Endometrial microvascular endothelial cells (primary cell): Measurements from ENCODE around the gene HOXB9. TPM values are rescaled to one million over a fixed set of nuclear protein-coding genes. Genes with fewer than 3 reads are reported as not detected.

ENCODE experiments used
- in situ Hi-C: cut with HindIII; loops from 2 replicates; pipeline ENCODE4 v1.10.0; 2017; ENCODE audit warnings: low sequenced_read_pairs, low pct_unique_long_range_greater_than_20kb; ENCODE audit errors: inconsistent ontology term
- total RNA-seq: library from RNA; depleted of rRNA; stranded (reverse); fragments of >200 nt; gene quantifications from one replicate; pipeline ENCODE4 v1.2.3, GENCODE V29; 2015; ENCODE audit errors: inconsistent ontology term

The HOXB9 gene
- total RNA-seq, 1 donor from 2014 or later, result 6.8 TPM

DNA sequence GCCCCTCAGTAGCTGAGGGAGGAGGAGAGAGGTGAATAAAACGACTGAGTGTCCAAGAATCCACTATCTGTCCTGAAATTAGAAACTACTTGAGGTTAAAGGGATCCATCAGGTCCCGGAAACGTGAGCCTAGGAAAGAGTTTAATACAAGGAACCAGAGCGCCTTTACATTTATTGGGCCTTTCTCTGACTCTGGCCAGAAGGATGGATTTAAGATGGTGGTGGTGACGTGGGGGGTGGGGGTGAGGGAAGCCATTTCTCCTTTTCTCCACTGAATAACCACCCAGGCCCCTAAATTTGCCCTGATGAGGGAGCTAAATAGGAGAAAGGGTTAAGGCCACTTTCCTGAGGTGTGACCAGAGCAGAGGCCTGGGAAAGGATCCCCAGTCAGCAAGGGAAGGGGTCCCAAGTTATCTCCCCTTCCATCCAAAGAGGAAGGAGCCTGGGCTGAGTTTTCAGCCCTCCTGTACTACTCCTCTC is 1.0 kb upstream of the HOXB9 start:
- in situ Hi-C loops, result no loop called here

DNA sequence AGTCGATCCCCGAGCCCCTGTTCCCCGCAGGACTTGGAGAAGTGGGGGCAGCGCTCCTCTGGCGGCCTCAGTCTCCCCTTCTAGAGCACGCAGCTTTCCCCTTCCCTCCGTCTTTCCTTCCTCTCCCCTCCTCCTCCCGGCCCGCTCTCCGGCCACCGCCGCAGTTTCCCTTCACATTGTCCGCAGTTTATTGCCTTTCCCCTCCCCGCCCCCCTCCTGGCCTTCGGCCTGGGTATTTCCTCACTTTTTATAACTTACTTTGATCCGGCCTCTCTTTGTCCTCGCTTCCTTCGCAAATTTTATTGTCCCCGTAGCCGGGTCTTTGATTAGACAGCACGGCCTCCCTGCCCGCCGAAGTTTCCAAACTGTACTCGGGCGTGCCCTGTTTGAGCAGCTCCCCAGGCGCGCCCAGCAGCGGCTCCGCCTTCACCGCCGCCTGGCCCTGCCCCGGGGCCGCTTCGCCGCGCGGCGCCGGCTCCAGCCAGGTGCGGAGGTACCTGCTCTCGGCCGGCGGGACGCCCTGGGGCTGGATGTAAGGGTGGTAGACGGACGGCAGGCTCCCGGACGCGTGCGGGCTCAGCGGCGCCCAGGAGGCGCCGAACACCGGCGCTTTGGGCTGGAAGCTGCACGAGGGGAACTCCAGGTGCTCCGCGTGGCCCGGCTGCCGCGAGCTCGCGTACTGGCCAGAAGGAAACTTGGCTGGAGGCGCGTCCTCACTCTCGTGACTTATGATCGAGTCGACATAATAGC is 488 bp downstream of the HOXB9 start:
- in situ Hi-C loops, result no loop called here

DNA sequence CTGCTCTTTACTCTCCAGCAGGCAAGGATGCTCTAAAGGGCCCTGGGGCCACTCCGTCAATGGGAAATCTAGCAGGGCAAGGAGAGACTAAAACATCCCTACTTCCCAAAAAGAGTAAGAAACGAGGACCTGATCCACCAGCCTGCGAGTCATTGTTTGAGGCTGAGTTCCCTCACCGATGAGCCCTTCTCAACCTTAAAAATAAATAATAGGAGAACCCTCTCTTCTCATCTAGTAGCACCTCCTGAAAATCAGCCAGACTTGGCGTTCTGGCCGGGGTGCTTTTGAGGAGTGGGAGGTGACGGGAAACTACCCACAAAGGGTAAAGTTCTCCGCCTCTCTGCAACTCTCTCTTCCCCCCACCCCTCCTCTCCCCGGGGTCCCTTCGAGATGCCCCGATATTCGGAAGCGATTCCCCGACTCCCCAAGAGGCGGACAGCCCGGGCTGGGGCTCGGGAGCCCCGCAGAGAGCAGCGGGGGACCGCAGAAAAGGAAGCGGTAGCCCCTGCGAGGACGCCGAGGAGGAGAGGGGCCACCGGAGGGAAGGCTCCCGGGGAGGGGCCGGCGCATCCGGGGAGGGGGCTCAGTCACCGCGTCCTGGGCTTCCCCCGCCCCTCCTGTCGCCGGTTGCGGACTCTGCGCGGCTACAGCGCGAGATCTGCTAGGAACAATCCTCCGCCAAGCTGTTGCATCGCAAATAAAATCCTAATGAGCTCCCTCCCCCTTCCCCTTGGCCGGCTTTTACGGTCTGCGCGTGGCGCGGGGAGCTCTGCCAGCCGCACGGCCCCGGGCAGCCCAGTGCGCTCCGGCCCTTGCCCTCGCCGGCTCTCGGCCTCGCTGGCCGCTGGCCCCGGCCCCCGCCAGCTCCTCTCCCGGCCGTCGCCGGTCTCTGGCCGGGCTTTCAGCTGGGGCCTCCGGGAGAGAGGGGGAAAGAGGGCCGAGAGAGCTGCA is 1.3 kb downstream of the HOXB9 start:
- in situ Hi-C loops, result no loop called here

DNA sequence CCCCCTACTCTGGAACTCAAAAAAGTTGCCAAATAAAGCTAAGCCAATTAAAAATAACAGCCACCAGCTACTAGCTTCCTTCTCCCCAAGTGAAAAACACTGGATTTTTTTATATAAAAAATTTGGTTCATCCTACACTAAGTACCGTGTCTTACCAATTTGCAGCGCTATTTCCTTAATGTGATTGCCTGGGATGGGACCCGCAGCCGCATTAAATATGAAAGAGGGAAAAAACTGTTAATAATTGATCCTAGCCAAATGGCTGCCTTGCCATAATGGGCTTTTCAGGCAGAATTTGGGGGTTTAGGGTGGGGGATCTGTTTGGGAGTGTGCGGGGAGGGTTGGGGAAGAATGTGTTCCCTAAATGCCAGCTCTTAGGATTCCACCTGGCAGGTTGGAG is 2.0 kb downstream of the HOXB9 start:
- in situ Hi-C loops, result no loop called here

DNA sequence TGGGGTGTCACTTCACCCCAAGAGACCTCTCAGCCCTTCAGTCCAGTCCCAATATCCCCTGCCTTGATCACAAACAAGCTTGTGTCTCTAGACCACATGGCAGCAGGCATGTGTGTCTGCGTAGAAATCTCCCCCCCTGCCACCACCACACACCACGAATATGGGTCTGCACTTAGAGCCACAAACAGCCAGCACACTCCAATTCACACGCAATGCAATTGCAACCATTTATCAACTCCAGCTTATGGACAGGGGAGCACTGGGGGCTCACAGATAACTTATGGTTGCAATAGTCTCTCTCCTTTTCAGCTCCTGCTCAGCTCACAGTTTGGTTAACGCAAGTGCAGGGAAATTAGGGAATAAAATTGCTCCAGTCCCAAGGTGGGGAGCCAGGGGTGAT is 2.6 kb downstream of the HOXB9 start:
- in situ Hi-C loops, result no loop called here

DNA sequence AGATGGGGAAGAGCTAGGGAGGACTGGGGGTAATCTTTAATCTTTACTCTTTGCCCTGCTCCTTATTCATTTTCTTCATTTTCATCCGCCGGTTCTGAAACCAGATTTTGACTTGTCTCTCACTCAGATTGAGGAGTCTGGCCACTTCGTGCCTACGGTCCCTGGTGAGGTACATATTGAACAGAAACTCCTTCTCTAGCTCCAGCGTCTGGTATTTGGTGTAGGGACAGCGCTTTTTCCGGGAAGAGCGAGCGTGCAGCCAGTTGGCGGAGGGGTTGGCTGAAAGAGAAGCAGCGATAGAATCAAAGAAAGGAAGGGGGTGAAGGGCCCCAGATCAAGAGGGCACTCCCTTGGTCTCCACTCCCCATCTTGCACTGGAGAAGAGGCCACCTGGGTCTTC is 3.3 kb downstream of the HOXB9 start:
- in situ Hi-C loops, result no loop called here

DNA sequence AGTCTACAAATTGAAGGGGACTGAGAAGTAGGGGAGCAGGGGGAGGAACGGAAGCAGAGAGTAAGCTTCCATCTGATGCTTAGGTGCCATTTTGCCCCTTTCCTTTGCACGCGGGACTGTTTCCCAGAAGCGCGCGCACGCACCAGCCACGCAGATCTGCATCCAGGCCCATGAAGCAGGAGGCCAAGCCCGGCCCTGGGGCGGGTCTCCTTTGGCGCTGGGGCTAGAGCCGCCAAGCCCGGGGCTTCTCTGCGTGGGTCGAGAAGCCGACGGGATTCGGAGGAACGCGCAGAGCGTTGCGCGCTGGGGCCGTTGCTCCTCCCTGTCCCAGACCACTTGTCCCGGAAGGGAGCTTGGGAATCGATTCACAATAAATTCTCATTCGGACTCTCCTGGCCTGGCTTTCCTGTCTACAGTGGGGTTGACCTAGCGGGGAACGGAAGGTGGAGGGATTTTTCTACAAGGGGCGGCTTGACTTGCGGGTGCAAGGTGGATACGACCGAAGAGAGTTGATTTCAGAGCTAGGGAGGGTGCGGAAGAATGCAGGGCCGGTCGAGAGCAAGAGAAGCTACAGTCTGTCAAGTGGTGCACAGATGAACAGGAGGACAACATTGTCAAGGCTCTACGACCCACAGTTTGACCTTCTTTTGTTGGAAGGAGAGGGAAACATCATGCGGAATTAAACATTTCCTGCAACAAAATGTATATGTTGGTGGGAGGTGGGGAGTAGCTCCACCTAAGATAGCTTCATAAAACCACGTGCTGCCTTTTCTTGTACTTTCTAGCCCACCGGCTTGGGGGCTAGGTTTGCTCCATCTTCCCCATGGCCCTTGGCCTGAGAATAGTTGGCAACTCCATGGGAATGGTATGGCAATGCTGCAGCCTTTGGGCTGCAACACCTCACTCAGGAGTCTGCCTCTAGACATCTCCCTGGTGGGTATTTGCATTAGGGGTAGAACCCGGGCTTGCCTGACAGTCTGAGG is 4.5 kb downstream of the HOXB9 start:
- in situ Hi-C loops, result no loop called here

DNA sequence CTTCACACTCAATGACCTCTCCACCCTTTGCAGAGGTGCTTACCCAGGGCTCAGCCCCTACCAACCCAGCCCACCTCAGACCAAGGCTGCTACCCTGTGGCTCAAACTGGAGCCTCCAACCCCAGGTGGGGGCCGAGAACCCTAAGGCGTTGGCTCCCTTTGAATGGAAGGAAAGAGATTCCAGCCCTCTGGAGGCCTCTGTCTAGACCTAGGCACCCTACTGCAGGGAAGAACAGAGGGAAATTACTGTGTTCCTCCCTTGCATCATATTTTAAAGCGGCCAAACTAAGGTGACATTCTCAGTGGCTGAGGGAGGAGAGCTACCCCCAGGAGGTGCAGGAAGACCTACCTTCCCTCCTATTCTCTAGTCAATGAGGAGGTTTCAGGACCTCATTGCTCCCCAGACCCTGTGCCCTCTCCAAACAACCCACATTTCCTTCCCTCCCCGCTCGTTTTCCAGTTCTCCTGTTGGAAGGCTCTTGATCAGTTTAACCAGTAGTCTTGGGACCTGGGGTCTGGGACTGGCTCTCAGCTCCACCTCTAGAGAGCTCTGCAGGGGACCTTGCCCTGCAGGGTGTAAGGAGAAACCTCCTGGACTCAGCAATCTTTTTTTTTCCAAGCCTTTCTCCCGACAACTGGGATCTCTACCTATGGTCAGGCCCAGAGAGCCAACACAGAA is 5.6 kb downstream of the HOXB9 start:
- in situ Hi-C loops, result no loop called here

DNA sequence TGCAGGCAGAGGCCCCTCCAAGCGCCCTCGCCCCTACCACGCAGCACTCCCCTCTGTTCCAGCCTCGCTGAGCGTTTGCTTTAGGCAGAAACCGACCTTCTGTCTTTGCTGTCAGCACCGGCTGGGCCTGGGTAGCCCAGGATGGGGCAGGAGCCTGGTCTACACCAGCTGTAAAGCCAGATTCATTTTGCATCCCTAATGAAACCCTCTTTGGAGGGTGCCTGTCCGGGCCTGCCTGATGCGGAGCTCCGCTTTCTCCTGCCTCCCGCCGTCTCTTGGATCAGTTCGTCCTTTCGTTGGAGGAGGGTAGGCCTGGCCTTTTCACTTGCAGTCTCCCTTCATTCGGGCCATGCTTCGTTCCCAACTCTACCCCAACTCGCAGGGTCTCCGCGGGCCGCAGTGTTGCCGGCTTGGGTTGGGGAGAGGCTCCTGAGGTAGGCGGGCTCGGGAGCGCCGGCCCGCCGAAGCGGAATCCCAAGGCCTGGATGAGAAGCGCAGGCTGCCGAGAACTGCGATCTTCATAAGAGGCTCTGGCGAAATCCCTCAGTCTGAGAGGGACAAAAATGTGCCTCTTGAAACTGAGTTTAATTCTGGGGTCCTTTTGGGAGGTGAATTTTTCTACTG is 6.2 kb downstream of the HOXB9 start:
- in situ Hi-C loops, result no loop called here

DNA sequence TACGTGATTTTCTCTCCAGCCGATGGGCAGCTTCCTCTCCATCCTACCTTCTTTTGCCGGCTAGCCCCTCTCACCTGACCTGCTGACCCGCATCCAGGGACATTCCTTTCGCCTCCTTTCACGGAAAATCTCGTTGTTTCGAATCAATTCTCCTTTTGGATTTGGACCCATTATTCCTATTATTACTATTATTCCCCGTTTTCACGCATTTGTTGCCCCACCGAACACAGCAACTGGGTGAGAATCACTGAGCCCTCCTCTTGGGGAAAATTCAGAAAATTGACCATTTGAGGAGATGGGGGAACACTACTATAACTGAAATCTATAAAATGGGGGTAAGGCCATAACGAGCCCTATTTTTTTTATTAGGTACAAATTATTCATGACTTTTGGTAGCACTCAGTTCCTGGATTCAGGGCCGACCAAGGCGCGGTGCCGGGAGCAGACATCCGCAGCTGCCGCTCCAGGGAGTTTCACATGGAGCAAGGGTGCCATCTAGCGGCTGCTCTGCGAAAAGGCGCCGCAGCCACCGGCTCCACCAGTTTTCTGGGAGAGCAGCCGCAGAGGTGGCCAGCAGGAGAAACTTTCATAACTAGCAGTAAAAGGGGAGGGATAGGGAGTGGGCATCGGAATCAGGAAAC is 7.8 kb downstream of the HOXB9 start:
- in situ Hi-C loops, result no loop called here

DNA sequence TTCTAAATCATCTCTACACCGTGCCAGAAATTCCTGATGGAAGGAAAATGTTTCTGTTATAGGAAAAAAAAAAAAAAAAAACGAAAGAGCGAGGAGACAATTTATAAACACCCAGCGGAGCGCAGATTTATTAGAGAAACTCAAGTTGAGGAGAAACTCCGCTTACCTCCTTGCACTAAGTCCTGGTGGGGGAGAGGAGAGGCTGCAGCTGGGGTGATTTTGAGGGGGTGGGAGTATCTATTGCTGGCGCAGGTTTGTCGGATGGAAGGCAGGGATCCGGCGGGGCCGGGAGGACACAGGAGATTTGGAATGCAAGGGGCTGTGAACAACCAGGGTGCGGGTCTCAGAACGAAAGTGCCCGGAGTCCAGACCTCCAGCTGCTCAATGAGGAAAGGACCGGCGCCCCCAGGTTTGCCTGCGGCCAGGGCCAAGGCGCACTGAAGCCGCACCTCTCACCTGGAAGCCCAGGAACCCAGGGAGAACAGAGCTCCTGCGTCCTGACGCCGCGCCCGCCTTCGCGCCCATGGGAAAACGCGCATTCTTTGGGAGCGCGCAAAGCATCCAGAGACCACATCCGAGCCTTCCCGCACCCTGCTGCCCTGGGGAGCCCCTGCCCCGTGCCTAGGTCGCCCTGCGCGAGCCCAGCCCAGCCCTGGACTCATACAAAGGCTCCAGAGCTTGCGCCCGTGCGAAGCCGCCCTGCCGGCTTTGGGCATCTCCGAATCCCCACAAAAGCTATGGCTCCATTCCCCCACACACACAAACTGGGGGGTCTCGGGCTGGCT is 8.5 kb downstream of the HOXB9 start:
- in situ Hi-C loops, result no loop called here

DNA sequence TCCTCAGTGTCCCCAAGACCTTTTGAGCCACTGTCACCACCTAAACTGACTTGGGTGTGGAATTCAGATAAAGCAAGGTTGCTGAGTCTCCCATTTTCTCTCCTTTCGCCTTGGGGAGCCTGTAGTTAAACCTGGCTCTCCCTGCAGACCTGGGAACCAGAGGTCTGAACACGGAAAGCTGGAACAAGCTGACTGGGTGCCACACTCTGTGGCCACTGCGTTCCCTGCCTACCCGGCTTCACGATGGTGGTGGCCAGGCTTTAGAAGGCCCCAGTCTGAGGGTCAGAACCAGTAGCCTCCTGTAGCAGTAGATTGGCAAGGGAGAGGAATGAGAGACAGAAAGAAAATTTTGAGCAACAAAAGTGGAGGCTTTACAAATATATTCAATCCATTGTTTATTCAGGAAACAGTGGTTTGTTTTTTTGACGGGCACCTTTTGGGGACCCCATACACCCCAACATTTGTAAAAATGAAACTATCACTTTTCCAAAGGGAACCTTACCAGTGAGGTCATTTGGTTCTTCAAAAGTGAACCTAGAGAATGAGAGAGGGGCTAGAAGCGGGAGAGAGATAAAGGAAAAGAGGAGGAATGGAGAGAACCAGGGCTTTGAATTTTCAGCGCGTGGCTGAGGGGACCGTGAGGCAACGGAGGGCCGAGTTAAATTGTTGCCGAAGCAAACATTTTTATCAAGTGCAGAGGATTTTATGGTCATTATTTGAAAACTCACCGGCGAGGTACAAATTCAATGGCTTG is 9.3 kb downstream of the HOXB9 start:
- in situ Hi-C loops, result no loop called here

DNA sequence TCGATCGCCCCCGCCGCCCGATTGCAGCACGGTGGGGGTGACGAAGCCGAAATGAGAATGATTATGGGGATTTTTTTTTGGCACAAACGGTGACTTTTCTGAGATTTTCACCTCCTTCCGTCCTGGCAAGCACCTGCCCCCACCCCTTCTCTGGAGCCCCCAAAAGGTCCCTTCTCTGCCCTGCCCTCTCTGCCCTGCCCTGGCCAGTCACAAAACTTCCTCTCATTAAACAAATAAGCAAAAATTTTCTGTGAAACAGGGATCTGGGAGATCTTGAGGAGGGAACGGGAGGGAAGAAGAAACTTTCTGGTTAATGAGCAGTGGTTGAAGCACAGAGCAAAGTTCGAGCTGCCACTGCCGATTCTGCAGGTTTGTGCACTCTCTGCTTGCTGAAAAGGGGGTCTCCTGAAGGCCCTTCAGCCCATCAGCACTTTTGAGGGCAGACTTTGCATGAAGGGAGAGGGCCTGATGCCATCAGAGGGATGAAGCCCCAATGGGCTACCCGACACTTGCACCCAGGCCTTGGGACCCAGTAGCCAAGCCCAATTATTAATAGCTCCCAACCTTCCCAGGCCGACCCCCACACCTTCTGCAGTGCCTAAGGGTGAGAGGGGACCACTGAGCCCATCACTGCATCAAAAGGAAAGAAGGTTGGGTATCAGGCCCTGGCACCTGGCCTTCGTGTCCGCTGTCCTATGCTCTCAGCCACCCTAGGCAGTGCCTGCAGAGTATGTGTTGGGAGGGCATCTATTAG is 10.0 kb downstream of the HOXB9 start:
- in situ Hi-C loops, result no loop called here

DNA sequence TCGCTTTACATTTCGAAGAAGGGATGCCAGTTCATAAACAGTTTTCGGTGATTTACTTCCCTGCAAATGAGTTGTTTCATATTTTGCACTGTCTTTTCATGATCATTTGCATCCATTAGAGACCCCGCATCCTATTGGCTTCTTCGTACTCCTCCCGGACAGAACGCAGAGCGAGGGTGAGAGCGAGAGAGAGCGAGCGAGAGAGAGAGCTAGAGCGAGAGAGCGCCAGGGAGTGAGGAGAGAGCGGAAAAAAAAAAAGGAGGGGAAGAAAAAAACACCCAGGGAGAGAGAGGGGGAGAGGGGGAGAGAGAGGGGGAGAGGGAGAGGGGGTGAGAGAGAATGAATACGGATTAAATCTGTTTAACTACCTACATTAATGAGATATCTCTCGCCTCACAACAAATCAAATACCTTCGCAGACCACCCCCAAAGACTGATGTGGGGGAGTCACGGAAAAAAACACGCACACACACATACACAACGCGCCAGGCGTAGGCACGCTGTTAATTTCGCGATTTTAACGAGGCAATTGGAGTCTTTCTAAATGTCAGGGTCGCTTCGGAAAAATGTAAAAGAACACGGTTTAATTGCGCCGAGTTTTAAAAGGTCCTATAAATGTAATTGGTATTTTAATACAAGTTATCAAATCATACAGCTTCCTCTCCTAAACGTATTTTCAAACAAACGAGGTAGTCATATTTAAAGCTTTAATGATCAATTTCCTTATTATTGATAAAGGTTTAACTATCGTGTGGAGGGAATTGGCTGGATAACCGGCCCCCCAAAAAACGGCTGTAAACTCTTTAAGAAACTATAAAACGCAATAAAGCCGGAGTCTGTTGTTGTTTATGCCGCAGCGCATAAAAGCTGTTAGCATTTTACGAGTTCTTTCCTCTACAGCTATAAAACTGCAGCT is 10.9 kb downstream of the HOXB9 start, which contains the start of gene HOXB8:
Gene HOXB8 (minus strand): TSS at position 246 of the 916 bp plus-strand sequence. CDS start 588 bp downstream, outside the sequence.
- in situ Hi-C loops, result no loop called here
